Heart left ventricle (tissue), 16 donors: ENCODE measurements around the gene EYA4. TPM values are rescaled to one million over a fixed set of nuclear protein-coding genes. Genes with fewer than 3 reads are reported as not detected.

Experiments
- ATAC-seq, 4 donors: fragments of 200-7000 bp; cut with Tn5 transposase; one replicate each; pipeline ENCODE4 v1.9.1; 2020 to 2022; ENCODE audit warnings: moderate library complexity in 4 of 4, mild to moderate bottlenecking in 3 of 4, moderate number of reproducible peaks in 1 of 4
- DNase-seq, 5 donors: peaks; one replicate each; pipeline ENCODE4 v3.0.0-alpha.2; 2020
- H3K27ac ChIP-seq, 12 donors: fragments of 200-600 bp; sonication (generic) in 4 of 12; one replicate each; pipeline versions ENCODE4 v1.5.0 to v1.8.0; 2016 to 2022; ENCODE audit warnings: mild to moderate bottlenecking in 2 of 12
- H3K27me3 ChIP-seq, 9 donors: fragments of 200-600 bp; sonication (generic) in 2 of 9; one replicate each; pipeline versions ENCODE4 v1.5.1 to v1.8.0; 2016 to 2022; ENCODE audit warnings: mild to moderate bottlenecking in 3 of 9
- H3K36me3 ChIP-seq, 9 donors: fragments of 200-600 bp; sonication (generic) in 2 of 9; one replicate each; pipeline versions ENCODE4 v1.5.0 to v1.8.0; 2018 to 2022; ENCODE audit warnings: mild to moderate bottlenecking in 2 of 9
- H3K4me1 ChIP-seq, 12 donors: fragments of 200-600 bp; sonication (generic) in 4 of 12; one replicate each; pipeline versions ENCODE4 v1.5.0 to v1.8.0; 2016 to 2022; ENCODE audit warnings: mild to moderate bottlenecking in 3 of 12
- H3K4me3 ChIP-seq, 12 donors: fragments of 200-600 bp; sonication (generic) in 4 of 12; one replicate each; pipeline versions ENCODE4 v1.5.0 to v1.8.0; 2017 to 2022; ENCODE audit warnings: mild to moderate bottlenecking in 9 of 12, moderate library complexity in 4 of 12
- H3K9me3 ChIP-seq, 12 donors: fragments of 200-600 bp; sonication (generic) in 4 of 12; one replicate each; pipeline versions ENCODE4 v1.5.0 to v1.8.0; 2016 to 2022; ENCODE audit warnings: mild to moderate bottlenecking in 1 of 12
- POLR2A ChIP-seq, 2 donors: fragments of 450-650 bp; IDR thresholded peaks; one replicate each; pipeline ENCODE4 v1.6.1; 2017; ENCODE audit warnings: antibody characterized with exemption in 2 of 2, mild to moderate bottlenecking in 2 of 2, moderate library complexity in 2 of 2
- WGBS, 4 donors: extraction: QIAGEN DNeasy Blood & Tissue Kit in 2 of 4; methylation state at CpG; one replicate each; pipeline versions ENCODE4 v1.1.5 to v1.1.7; 2013 to 2018; 5-methylcytosine and 5-hydroxymethylcytosine counted together
- intact Hi-C, 10 donors: fragments of 100-400 bp; cut with DNase I; formaldehyde crosslinking; loops; one replicate each; pipeline versions ENCODE4 v1.11.1 to v1.14.2; 2022
- polyA plus RNA-seq, 2 donors: library from polyadenylated mRNA; stranded (reverse); fragments of 200-250 nt; gene quantifications; one replicate each; pipeline ENCODE4 v1.2.3, GENCODE V29; 2013
- total RNA-seq, 9 donors: library from RNA; depleted of rRNA in 2 of 9; stranded (reverse); fragments of >200 nt in 2 of 9; fragmentation: NEBNext Ultra II Directional in 3 of 9; extraction: Animal tissue kit (Norgen Biotek cat#: 25700) in 3 of 9; gene quantifications; one replicate each; pipeline versions ENCODE4 v1.1.0 to v1.2.4, GENCODE V29; 2016 to 2023
- TF ChIP-seq, protein P1 (sequence below), 12 donors: fragments of 200-600 bp; sonication (generic) in 4 of 12; IDR thresholded peaks; one replicate each; pipeline versions ENCODE4 v1.5.0 to v1.8.0; 2018 to 2022; ENCODE audit warnings: antibody characterized with exemption in 12 of 12, mild to moderate bottlenecking in 5 of 12
- donor health status: ischemic (EF 13 %, LVEDD 7.1; RV severe dilation, severe dysfunction).
- donor health status: healthy with polysubstance abuse.
- donor health status: DM: no; HTN: yes; CAD: no.
- donor health status: DM: no; HTN: no; CAD: no.
- donor health status: ischemic (EF 25% LVEDD 6.9; RV normal size, moderate dysfunction).
- donor health status: ischemic (EF 25% LVEDD 5.7; RV mildly dilated, moderate dysfunction).
- donor health status: healthy.
- donor health status: DM: yes; HTN: yes; CAD: no.
- donor health status: ischemic (EF 35%, LVEDD 5.7; RV mildly dilated, moderate dysfunction).
- donor health status: nonischemic (EF 11% LVEDD 7.7; RV severe dilation, severe dysfunction).
- donor health status: DM: yes; HTN: yes; CAD: no.
- donor health status: PGD.
- donor health status: ischemic (EF 29% LVEDD 5.4; RV normal size, mild dysfunction).
- donor health status: nonischemic (EF 23%, LVEDD 6.1; RV moderate dilation, normal function).

EYA4 gene
- total and polyA plus RNA-seq, 11 donors, result 3.6 to 29.6 (median 21.7) TPM

- WGBS, 4 donors, result 50 to 70% (median 63%) methylated on average over 2 of the region's 2 CpGs
- no peak for ATAC-seq
- no peak overlapping the region for H3K4me3 ChIP-seq
- no peaks in the 10 kb centered on the region for H3K27me3 ChIP-seq
- H3K4me1 ChIP-seq, result no peaks in the 10 kb centered on the region
- H3K36me3 ChIP-seq, result peaks cover 0 to 12% (median 0%) of the 10 kb centered on the region in 9 donors
- H3K27ac ChIP-seq, result no peak overlapping the region
- intact Hi-C loops, result no loop called here
- H3K9me3 ChIP-seq, result peaks cover 0 to 8% (median 0%) of the 10 kb centered on the region in 12 donors
- TF ChIP-seq, protein P1, sequence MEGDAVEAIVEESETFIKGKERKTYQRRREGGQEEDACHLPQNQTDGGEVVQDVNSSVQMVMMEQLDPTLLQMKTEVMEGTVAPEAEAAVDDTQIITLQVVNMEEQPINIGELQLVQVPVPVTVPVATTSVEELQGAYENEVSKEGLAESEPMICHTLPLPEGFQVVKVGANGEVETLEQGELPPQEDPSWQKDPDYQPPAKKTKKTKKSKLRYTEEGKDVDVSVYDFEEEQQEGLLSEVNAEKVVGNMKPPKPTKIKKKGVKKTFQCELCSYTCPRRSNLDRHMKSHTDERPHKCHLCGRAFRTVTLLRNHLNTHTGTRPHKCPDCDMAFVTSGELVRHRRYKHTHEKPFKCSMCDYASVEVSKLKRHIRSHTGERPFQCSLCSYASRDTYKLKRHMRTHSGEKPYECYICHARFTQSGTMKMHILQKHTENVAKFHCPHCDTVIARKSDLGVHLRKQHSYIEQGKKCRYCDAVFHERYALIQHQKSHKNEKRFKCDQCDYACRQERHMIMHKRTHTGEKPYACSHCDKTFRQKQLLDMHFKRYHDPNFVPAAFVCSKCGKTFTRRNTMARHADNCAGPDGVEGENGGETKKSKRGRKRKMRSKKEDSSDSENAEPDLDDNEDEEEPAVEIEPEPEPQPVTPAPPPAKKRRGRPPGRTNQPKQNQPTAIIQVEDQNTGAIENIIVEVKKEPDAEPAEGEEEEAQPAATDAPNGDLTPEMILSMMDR (IDR thresholded peaks at IDR 0.05), result no peak
- TF ChIP-seq POLR2A (IDR thresholded peaks at IDR 0.05), result no peak
- no peak for DNase-seq
These were observed 226.8 kb downstream of the EYA4 start for GRCh38 chr6:133467982-133468380.

DNA sequence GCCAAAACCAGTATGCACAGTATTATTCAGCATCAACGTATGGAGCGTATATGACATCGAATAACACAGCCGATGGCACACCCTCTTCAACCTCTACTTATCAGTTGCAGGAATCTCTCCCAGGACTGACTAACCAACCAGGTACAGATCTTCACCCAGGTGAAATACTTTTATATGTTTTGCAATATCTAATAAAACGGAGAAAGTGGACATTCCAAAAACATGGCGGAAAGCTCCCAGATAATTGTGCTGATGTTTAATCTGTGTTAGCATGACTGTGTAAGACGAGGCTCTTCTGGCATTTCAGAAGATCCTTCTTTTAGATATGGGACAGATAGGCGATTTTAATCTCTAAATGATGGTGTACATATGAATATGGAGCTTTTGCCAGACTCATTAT, 227.4 kb downstream of the EYA4 start:
- peaks cover 0 to 8% (median 0%) of the 10 kb centered on the region in 12 donors for H3K9me3 ChIP-seq
- TF ChIP-seq, protein P1 (IDR thresholded peaks at IDR 0.05), result no peak
- no peak for TF ChIP-seq POLR2A (IDR thresholded peaks at IDR 0.05)
- no peaks in the 10 kb centered on the region for H3K27me3 ChIP-seq
- intact Hi-C loops, result no loop called here
- no peaks in the 10 kb centered on the region for H3K4me1 ChIP-seq
- 84 to 89% (median 87%) methylated on average over 8 of the region's 8 CpGs for WGBS, 4 donors
- no peak overlapping the region for H3K4me3 ChIP-seq
- no peak for DNase-seq
- no peak overlapping the region for H3K27ac ChIP-seq
- ATAC-seq, result no peak
- H3K36me3 ChIP-seq, result peaks cover 0 to 12% (median 0%) of the 10 kb centered on the region in 9 donors

GRCh38 chr6:133474516-133474915, 233.4 kb downstream of the EYA4 start:
- DNase-seq (no peak), ATAC-seq (no peak)
- TF ChIP-seq, protein P1 (IDR thresholded peaks at IDR 0.05), result no peak
- no peak for TF ChIP-seq POLR2A (IDR thresholded peaks at IDR 0.05)
- H3K4me3 ChIP-seq, result no peak overlapping the region
- 54 to 59% (median 55%) methylated on average over 2 of the region's 2 CpGs for WGBS, 4 donors
- H3K27me3 ChIP-seq, result no peaks in the 10 kb centered on the region
- H3K27ac ChIP-seq, result no peak overlapping the region
- H3K36me3 ChIP-seq, result peaks cover 0 to 2% (median 0%) of the 10 kb centered on the region in 9 donors
- intact Hi-C loops, result no loop called here
- peaks cover 0 to 2% (median 0%) of the 10 kb centered on the region in 12 donors for H3K9me3 ChIP-seq
- H3K4me1 ChIP-seq, result no peaks in the 10 kb centered on the region

DNA sequence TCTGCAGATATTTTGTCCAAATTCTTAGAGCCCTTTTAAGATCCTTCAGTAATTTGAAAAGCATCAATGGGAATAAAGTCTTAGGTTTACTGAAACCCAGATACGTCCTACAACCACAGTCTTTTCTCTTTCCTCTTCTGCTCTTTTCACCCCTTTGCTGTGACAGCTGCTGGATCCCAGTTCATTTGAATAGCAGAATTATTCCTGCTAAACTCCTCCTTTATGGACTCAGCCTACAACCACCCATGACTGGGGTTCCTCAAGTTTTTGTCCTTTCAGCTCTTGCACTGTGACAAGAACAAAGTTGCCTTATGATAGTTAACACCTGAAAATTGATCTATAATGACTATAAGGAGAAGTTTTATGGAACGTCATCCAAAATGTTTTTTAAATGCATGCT, 237.5 kb downstream of the EYA4 start:
- Histone ChIP-seq H3K36me3 (peaks cover 0 to 4% (median 0%) of the 10 kb centered on the region in 9 donors), H3K4me1 (no peaks in the 10 kb centered on the region), H3K4me3 (no peak overlapping the region), H3K27me3 (no peaks in the 10 kb centered on the region), H3K27ac (no peak overlapping the region), H3K9me3 (no peaks in the 10 kb centered on the region)
- ATAC-seq (no peak), DNase-seq (no peak)
- TF ChIP-seq, protein P1 (IDR thresholded peaks at IDR 0.05), result no peak
- no peak for TF ChIP-seq POLR2A (IDR thresholded peaks at IDR 0.05)
- 71 to 84% (median 79%) methylated on average over 2 of the region's 2 CpGs for WGBS, 4 donors
- intact Hi-C loops, result no loop called here
